Measurements from ENCODE around the gene DTL.

Gene DTL

GRCh38 chr1:212119863-212120262, 84.3 kb downstream of the DTL start:
- in situ Hi-C loops (cut with HindIII; ENCODE audit: low sequenced_read_pairs), result no loop called here

GRCh38 chr1:212121779-212122178, 86.2 kb downstream of the DTL start:
- in situ Hi-C loops (cut with HindIII; ENCODE audit: low sequenced_read_pairs), result no loop called here

DNA sequence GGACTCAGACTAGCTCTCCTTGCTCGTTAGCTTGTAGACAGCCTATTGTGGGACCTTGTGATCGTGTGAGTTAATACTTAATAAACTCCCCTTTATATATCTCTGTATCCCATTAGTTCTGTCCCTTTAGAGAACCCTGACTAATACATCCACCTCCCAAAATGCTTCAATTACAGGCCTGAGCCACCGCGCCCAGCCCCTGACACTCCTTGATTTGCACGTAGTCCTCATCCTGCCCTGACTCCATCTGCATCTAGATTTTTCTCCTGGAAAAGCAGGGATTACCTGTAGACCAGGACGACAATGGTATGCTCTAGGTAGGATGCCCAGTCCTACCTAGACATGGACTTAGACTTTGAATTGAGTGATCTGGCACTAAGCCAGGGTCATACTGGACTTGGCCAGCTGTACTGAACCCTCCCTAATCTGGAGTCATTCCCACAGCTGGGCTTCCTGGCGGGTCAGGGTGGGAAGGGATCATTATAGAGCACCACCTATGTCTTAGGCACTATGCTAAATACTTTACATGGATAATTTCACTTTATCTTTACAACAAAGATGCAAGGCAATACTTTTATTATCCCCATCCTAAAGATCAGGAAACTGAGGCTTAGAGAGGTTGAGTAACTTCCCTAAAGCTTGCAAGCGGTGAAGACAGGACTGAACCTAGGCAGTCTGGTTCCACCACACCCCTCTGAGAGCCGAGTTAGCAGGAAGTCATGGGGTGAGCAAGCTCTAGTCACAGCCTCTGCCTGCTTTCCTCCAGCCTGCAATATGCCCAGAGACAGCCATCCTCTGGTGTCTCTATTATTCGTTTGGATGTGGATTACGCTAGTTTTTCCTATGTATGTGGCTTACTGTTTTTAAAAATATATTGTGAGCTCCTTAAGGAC, 89.4 kb downstream of the DTL start:
- in situ Hi-C loops (cut with HindIII; ENCODE audit: low sequenced_read_pairs), result no loop called here

DNA sequence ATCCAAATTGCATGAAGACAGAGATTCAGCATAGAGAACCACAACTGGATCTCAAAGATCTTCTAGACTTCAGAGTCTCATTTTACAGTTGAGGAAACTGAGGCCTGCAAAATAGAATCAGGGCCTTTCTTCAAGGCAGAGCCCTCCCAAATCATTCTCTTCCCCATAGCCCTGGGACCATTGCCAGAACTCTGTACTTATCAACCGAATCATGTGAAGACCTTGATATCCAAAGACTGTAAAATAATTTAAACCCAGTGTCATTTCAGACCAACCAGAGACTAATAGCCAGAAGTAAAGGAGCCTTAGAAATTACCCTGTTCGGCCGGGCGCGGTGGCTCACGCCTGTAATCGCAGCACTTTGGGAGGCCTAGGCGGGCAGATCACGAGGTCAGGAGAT, 90.1 kb downstream of the DTL start:
- in situ Hi-C loops (cut with HindIII; ENCODE audit: low sequenced_read_pairs), result no loop called here

- in situ Hi-C loops (cut with HindIII; ENCODE audit: low sequenced_read_pairs), result no loop called here
Measured at GRCh38 chr1:212127221-212127620, 91.7 kb downstream of the DTL start.

DNA sequence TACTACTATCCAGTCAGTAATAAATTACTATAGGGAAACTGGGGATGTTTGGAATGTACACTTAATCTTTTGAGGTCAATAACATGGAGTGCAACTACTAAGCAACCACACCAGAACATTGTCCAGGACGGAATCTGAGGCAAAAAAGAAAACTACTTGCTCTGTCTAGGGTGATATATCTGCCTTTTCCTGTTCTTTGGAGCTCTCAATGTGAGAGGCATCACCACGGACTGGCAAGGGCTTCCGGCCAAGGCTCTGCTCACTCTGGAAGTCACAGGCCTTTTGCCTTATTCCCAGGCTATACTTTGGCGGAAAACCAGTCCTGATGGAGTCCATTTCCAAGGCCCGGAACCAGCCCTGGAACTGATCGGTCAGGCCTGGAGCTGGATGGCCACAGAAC, 94.2 kb downstream of the DTL start:
- in situ Hi-C loops (cut with HindIII; ENCODE audit: low sequenced_read_pairs), result loop anchor here (5.0 kb wide), 1 partner anchor 47 kb away; no protein-coding TSS in a partner anchor

- in situ Hi-C loops (cut with HindIII; ENCODE audit: low sequenced_read_pairs), result loop anchor here (5.0 kb wide), 1 partner anchor 50 kb away; no protein-coding TSS in a partner anchor
Measured at GRCh38 chr1:212132025-212132424, 96.5 kb downstream of the DTL start.

DNA sequence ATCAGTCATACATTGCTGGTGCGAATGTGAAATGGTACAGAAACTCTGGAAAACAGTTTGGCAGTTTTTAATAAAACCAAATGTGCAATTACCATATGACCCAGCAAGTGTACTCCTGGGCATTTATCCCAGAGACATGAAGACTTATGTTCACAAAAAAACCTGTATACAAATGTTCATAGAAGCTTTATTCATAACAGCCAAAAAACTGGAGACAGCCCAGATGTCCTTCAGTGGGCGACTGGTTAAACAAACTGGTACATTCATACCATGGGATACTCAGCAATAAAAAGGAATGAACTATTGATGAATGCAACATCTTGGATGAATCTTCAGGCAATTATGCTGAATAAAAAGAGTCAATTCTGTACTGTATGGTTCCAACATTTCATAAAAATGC, 97.8 kb downstream of the DTL start:
- in situ Hi-C loops (cut with HindIII; ENCODE audit: low sequenced_read_pairs), result loop anchor here (5.0 kb wide), 1 partner anchor 51 kb away; no protein-coding TSS in a partner anchor

DNA sequence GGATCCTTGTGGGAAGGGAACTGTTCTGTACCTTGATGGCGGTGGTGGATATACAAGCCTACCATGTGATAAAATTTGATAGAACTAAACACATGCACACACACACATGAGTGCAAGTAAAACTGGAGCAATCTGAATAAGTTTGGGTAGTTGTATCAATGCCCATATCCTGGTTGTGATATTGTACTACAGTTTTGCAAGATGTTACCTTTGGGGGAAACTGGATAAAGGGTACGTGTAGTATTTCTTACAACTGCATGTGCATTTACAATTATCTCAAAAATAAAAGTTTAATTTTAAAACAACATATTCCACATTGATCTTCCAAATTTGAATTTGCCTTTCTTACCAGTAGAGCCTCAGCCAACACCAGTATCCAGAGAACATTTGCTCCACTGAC, 99.6 kb downstream of the DTL start:
- in situ Hi-C loops (cut with HindIII; ENCODE audit: low sequenced_read_pairs), result no loop called here

DNA sequence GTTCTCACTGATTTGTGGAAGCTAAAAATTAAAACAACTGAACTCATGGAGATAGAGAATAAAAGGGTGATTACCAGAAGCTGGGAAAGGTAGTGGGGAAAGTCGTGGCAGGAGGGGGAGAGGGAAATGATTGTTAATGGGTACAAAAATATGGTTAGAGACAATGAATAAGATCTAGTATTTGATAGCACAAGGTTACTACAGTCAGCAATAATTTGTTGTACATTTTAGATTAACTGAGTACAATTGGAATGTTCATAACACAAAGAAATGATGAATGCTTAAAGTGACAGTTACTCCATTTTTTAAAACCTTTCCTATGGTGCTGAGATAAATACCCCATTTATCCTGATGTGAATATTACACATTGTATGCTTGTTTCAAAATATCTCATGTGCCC, 102.3 kb downstream of the DTL start:
- in situ Hi-C loops (cut with HindIII; ENCODE audit: low sequenced_read_pairs), result no loop called here

DNA sequence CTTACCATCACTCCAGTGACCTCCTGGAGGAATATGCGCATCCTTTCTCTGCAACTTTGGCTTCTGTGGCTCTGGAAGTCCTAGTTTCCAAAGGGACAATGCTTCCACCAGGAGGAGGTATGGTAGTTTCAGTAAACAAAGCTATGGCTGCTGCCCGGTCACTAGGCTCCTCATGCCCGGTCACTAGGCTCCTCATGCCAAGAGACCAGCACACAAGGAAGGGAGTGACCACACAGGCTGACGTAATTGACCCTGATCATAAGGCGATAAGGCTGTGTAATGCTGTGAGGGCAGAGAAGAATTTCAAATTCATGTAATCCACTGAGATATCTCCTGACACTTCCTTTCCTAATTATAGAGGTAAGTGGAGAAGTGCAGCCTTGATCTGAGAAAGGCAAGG, 102.9 kb downstream of the DTL start:
- in situ Hi-C loops (cut with HindIII; ENCODE audit: low sequenced_read_pairs), result no loop called here

- in situ Hi-C loops (cut with HindIII; ENCODE audit: low sequenced_read_pairs), result no loop called here
Measured at GRCh38 chr1:212139526-212140135, 104.1 kb downstream of the DTL start.

GRCh38 chr1:212141404-212141803, 105.9 kb downstream of the DTL start:
- in situ Hi-C loops (cut with HindIII; ENCODE audit: low sequenced_read_pairs), result no loop called here

DNA sequence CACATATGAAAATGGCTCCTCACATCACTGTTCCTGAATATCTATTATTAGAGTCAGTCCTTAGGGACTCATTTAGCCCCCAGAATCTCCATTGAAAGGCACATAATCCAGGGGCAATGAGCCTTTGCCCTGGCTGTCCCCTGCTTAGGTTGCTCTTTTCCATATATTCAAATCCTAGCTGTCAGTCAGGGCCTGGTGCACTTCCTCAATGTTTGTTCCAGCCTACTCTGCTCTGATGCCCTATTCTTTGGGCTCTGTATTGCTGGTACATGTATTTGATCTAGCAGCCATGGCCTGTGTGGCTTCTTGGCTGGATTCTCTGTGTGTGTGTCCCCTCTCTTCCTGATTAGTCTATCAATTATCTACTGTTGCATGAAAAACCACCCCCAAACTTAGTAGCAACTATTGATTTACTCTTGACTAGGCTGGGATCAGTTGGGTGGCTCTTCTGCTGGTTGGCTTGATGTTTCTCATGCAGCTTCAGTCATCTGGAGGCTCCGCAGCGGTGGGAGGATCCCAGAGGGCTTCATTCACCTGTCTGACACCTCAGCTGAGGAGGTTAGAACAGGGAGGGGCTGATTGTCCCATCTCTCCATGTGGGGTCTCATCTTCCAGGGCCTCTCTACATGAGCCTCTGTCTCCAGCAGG, 107.5 kb downstream of the DTL start:
- in situ Hi-C loops (cut with HindIII; ENCODE audit: low sequenced_read_pairs), result no loop called here

- in situ Hi-C loops (cut with HindIII; ENCODE audit: low sequenced_read_pairs), result no loop called here
Measured at GRCh38 chr1:212147581-212148033, 112.1 kb downstream of the DTL start.

DNA sequence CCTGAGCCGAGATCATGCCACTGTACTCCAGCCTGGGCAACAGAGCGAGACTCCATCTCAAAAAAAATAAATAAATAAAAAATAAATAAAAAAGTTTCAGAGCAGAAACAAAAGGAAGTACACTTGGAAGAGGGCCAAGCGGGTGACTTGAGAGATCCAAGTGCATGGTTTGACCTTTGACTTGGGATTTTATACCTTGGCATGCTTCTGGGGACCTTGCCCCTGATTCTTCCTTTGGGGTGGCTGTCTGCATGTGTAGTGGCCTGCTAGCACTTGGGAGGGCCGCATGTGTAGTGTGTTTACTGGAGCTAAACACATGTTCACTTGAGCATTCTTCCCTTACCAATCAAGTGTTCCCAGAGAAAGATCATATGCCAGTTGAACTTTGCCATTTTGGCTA, 114.0 kb downstream of the DTL start:
- in situ Hi-C loops (cut with HindIII; ENCODE audit: low sequenced_read_pairs), result no loop called here

DNA sequence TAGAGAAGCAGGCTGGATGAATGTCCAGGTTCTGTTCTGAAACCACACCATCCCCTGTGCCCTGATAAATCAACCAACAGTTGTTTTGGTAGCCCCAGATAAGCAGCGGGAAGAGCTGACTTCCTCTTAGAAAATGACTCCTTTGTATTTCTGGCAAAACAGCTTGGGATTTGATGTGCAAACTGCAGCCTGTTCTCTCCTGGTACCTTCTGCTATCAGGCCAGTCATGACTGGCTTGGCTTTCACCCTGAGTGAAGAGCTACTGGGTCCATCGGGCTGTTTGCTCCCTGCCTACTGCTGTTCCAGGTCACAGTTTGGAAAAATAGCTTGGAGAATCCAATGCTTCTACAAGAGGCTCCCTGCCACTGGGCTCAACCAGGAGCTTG, 116.8 kb downstream of the DTL start:
- in situ Hi-C loops (cut with HindIII; ENCODE audit: low sequenced_read_pairs), result no loop called here

DNA sequence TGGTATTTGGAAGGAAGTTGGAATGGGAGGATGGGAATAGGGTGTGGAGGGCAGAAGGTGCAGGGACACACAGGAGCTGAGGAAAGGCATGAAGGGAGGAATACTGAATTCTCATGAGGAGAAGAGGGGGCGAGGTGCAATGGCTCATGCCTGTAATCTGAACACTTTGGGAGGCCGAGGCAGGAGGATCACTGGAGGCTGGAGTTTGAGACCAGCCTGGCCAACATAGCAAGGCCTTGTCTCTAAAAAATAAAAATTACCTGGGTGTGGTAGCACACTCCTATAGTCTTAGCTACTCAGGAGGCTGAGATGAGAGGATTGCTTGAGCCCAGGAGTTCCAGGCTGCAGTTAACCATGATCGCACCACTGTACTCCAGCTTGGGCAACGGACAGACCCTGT, 117.3 kb downstream of the DTL start:
- in situ Hi-C loops (cut with HindIII; ENCODE audit: low sequenced_read_pairs), result no loop called here

DNA sequence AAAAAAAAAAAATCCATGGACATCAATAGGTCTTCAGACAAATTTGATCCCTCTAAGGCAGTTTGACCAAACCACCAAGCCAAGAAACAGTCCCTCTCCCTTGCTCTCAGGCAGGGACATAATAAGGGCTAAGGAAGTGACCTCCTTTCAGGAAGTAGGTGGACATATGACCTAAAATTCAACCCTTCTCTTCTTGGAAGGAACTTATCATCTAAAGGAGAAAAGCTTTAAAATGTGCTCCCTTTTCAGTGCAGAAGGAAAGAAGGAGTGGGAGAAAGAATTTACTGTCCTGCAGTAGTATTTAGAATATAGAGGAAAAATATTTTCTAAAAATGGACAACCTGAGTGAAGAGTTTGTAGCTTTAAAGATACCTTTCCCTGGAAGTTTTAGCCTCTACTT, 118.1 kb downstream of the DTL start:
- in situ Hi-C loops (cut with HindIII; ENCODE audit: low sequenced_read_pairs), result no loop called here

Measured in endothelial cell of hepatic sinusoid (primary cell).